ENCODE results near the gene RASSF8. TPM values are rescaled to one million over a fixed set of nuclear protein-coding genes. Genes with fewer than 3 reads are reported as not detected.

The RASSF8 gene
- total and polyA plus RNA-seq, 2 donors (not counting 3 experiments of a cell fraction or from before 2014, with no cell fraction given) = 11.1 to 59.3 TPM

- H3K36me3 ChIP-seq (ENCODE audit: control insufficient read depth in 2 of 2, extremely low read depth in 1 of 2, insufficient read depth in 2 of 2, low read length in 2 of 2) = no peaks in the 10 kb centered on the region
- no peaks in the 10 kb centered on the region for H3K9me1 ChIP-seq (replicated peaks; ENCODE audit: control insufficient read depth, extremely low read depth, insufficient read depth, low read length)
- H3K4me1 ChIP-seq (ENCODE audit: control insufficient read depth, extremely low read depth, insufficient read depth, low read length) = peaks cover 29% of the 10 kb centered on the region
- H3K27me3 ChIP-seq (ENCODE audit: control insufficient read depth in 2 of 2, insufficient read depth in 2 of 2, low read length in 2 of 2) = no peaks in the 10 kb centered on the region
- no peak for TF ChIP-seq JUN (IDR thresholded peaks at IDR 0.05; ENCODE audit: borderline replicate concordance, insufficient read depth, insufficient read length, low read depth)
- TF ChIP-seq POLR2A (IDR thresholded peaks at IDR 0.05; ENCODE audit: low read depth, low read length) = no peak
- no peak for TF ChIP-seq GATA2 (IDR thresholded peaks at IDR 0.05; ENCODE audit: insufficient read depth, insufficient read length, low read depth, low read length)
- TF ChIP-seq FOS (IDR thresholded peaks at IDR 0.05; ENCODE audit: borderline replicate concordance, insufficient read depth, low read length) = no peak
- TF ChIP-seq POLR2AphosphoS5 (IDR thresholded peaks at IDR 0.05; ENCODE audit: insufficient read depth, low read depth, low read length) = no peak
- no peaks in the 10 kb centered on the region for H4K20me1 ChIP-seq (replicated peaks; ENCODE audit: control insufficient read depth, extremely low read depth, insufficient read depth, low read length)
- intact Hi-C loops (cut with micrococcal nuclease) = loop anchor here (10.0 kb wide), 1 partner anchor 189 kb away; no protein-coding TSS in a partner anchor
- CTCF ChIA-PET = interaction anchor here (0.8 kb wide), 1 partner anchor 56 kb away, joined by 3 read pairs; no protein-coding TSS in a partner anchor
- H2AFZ ChIP-seq (ENCODE audit: low read depth, low read length) = no peak overlapping the region
- POLR2A ChIA-PET = no interaction called here
- H3K27ac ChIP-seq (ENCODE audit: insufficient read depth, low read depth, low read length) = no peak overlapping the region
- H3K4me2 ChIP-seq (ENCODE audit: insufficient read depth, low read length) = no peak overlapping the region
- dilution Hi-C loops (cut with MboI; ENCODE audit: extremely low pct_ligation_motif_present, low sequenced_read_pairs) = no loop called here
- H3K9ac ChIP-seq (replicated peaks; ENCODE audit: extremely low read depth, insufficient read depth, low read length) = no peak overlapping the region
- no peak overlapping the region for H3K4me3 ChIP-seq (replicated peaks in 1 of 3; ENCODE audit: insufficient read depth in 1 of 3, low read depth in 1 of 3, low read length in 3 of 3)
- H3K79me2 ChIP-seq (ENCODE audit: control insufficient read depth, insufficient read depth, low read length) = peaks cover 80% of the 10 kb centered on the region
- FAIRE-seq = no peak
- BruUV-seq (replicated peaks) = no TSS peak
- DNase-seq (ENCODE audit: low read depth, low spot score) = no peak
- H3K9me3 ChIP-seq (replicated peaks; ENCODE audit: control insufficient read depth, insufficient read depth, low read length) = no peaks in the 10 kb centered on the region
Observed at GRCh38 chr12:26014085-26014484, 55.6 kb downstream of the RASSF8 start.

GRCh38 chr12:26016516-26016915, 58.0 kb downstream of the RASSF8 start:
- H3K9ac ChIP-seq (replicated peaks; ENCODE audit: extremely low read depth, insufficient read depth, low read length) = no peak overlapping the region
- H3K27ac ChIP-seq (ENCODE audit: insufficient read depth, low read depth, low read length) = no peak overlapping the region
- no peaks in the 10 kb centered on the region for H3K36me3 ChIP-seq (ENCODE audit: control insufficient read depth in 2 of 2, extremely low read depth in 1 of 2, insufficient read depth in 2 of 2, low read length in 2 of 2)
- H3K9me3 ChIP-seq (replicated peaks; ENCODE audit: control insufficient read depth, insufficient read depth, low read length) = no peaks in the 10 kb centered on the region
- intact Hi-C loops (cut with micrococcal nuclease) = loop anchor here (10.0 kb wide), 1 partner anchor 192 kb away; no protein-coding TSS in a partner anchor
- H3K4me3 ChIP-seq (replicated peaks in 1 of 3; ENCODE audit: insufficient read depth in 1 of 3, low read depth in 1 of 3, low read length in 3 of 3) = no peak overlapping the region
- DNase-seq (ENCODE audit: low read depth, low spot score) (no peak), FAIRE-seq (no peak)
- POLR2A ChIA-PET = interaction anchor here (0.5 kb wide), 1 partner anchor 62 kb away, joined by 3 read pairs; no protein-coding TSS in a partner anchor
- H3K4me1 ChIP-seq (ENCODE audit: control insufficient read depth, extremely low read depth, insufficient read depth, low read length) = peaks cover 7% of the 10 kb centered on the region
- no peak for TF ChIP-seq MYC (IDR thresholded peaks at IDR 0.05; ENCODE audit: low read depth, low read length)
- no peak for TF ChIP-seq EZH2 (IDR thresholded peaks at IDR 0.05; ENCODE audit: borderline replicate concordance, low read depth, low read length, severe bottlenecking)
- no peak for TF ChIP-seq POLR2AphosphoS5 (IDR thresholded peaks at IDR 0.05; ENCODE audit: insufficient read depth, low read depth, low read length)
- TF ChIP-seq GATA2 (IDR thresholded peaks at IDR 0.05; ENCODE audit: insufficient read depth, insufficient read length, low read depth, low read length) = no peak
- TF ChIP-seq MAX (IDR thresholded peaks at IDR 0.05; ENCODE audit: insufficient read depth, insufficient read length) = no peak
- TF ChIP-seq JUN (IDR thresholded peaks at IDR 0.05; ENCODE audit: borderline replicate concordance, insufficient read depth, insufficient read length, low read depth) = no peak
- TF ChIP-seq FOS (IDR thresholded peaks at IDR 0.05; ENCODE audit: borderline replicate concordance, insufficient read depth, low read length) = no peak
- TF ChIP-seq, protein P1, sequence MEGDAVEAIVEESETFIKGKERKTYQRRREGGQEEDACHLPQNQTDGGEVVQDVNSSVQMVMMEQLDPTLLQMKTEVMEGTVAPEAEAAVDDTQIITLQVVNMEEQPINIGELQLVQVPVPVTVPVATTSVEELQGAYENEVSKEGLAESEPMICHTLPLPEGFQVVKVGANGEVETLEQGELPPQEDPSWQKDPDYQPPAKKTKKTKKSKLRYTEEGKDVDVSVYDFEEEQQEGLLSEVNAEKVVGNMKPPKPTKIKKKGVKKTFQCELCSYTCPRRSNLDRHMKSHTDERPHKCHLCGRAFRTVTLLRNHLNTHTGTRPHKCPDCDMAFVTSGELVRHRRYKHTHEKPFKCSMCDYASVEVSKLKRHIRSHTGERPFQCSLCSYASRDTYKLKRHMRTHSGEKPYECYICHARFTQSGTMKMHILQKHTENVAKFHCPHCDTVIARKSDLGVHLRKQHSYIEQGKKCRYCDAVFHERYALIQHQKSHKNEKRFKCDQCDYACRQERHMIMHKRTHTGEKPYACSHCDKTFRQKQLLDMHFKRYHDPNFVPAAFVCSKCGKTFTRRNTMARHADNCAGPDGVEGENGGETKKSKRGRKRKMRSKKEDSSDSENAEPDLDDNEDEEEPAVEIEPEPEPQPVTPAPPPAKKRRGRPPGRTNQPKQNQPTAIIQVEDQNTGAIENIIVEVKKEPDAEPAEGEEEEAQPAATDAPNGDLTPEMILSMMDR (IDR thresholded peaks at IDR 0.05; ENCODE audit: extremely low read depth in 1 of 2, insufficient read depth in 1 of 2, low read depth in 1 of 2, low read length in 2 of 2) = no peak
- H4K20me1 ChIP-seq (replicated peaks; ENCODE audit: control insufficient read depth, extremely low read depth, insufficient read depth, low read length) = no peaks in the 10 kb centered on the region
- no peak overlapping the region for H2AFZ ChIP-seq (ENCODE audit: low read depth, low read length)
- no peak overlapping the region for H3K4me2 ChIP-seq (ENCODE audit: insufficient read depth, low read length)
- H3K79me2 ChIP-seq (ENCODE audit: control insufficient read depth, insufficient read depth, low read length) = peaks cover 77% of the 10 kb centered on the region
- CTCF ChIA-PET = interaction anchor here (0.8 to 3.1 kb wide), 10 partner anchors 8 to 580 kb away, joined by 3 to 52 read pairs (median 4); partner anchors contain the start of gene RASSF8
- H3K9me1 ChIP-seq (replicated peaks; ENCODE audit: control insufficient read depth, extremely low read depth, insufficient read depth, low read length) = no peaks in the 10 kb centered on the region
- H3K27me3 ChIP-seq (ENCODE audit: control insufficient read depth in 2 of 2, insufficient read depth in 2 of 2, low read length in 2 of 2) = no peaks in the 10 kb centered on the region
- dilution Hi-C loops (cut with MboI; ENCODE audit: extremely low pct_ligation_motif_present, low sequenced_read_pairs) = no loop called here
- BruUV-seq (replicated peaks) = no TSS peak

Data from endothelial cell of umbilical vein (primary cell).